Activated T-helper 17 cell treated with anti-CD3 and anti-CD28 coated beads, Interleukin-2, amount 50 U/mL, for 72 hours (primary cell): ENCODE data around the gene TMF1. TPM values are rescaled to one million over a fixed set of nuclear protein-coding genes. Genes with fewer than 3 reads are reported as not detected.

Experiments
- ATAC-seq: fragments of 150-1000 bp; cut with Tn5 transposase; replicated peaks from 2 replicates; pipeline ENCODE4 v1.10.0; 2021; ENCODE audit warnings: mild to moderate bottlenecking, moderate library complexity
- H3K27ac Mint-ChIP-seq: one replicate; pipeline ENCODE4 v1.8.0; 2022; ENCODE audit warnings: mixed read lengths
- H3K27me3 Mint-ChIP-seq: one replicate; pipeline ENCODE4 v1.8.0; 2022; ENCODE audit warnings: mixed read lengths
- H3K36me3 Mint-ChIP-seq: one replicate; pipeline ENCODE4 v1.8.0; 2022; ENCODE audit warnings: low read depth, mild to moderate bottlenecking, mixed read lengths
- H3K4me1 Mint-ChIP-seq: one replicate; pipeline ENCODE4 v1.8.0; 2022; ENCODE audit warnings: mixed read lengths
- H3K4me3 Mint-ChIP-seq: one replicate; pipeline ENCODE4 v1.8.0; 2022; ENCODE audit warnings: mild to moderate bottlenecking, mixed read lengths
- H3K9me3 Mint-ChIP-seq: one replicate; pipeline ENCODE4 v1.8.0; 2022; ENCODE audit warnings: mixed read lengths
- total RNA-seq, 2 donors: library from RNA; stranded (reverse); gene quantifications; one replicate each; pipeline ENCODE4 v1.2.3, GENCODE V29; 2022

Gene TMF1
- total RNA-seq, 2 donors from 2014 or later = 42.6 to 84.7 TPM

- Mint-ChIP-seq H3K4me3 (peak overlapping the region; percentile 90), H3K27me3 (no peaks in the 10 kb centered on the region), H3K9me3 (no peaks in the 10 kb centered on the region), H3K27ac (peak overlapping the region; percentile 96), H3K36me3 (peaks cover 66% of the 10 kb centered on the region), H3K4me1 (peaks cover 48% of the 10 kb centered on the region)
- peak; percentile 48 for ATAC-seq
Observed at GRCh38 chr3:69085833-69086722, 33.9 kb upstream of the TMF1 start.

- Mint-ChIP-seq H3K36me3 (peaks cover 58% of the 10 kb centered on the region), H3K4me3 (peak overlapping the region; percentile 90), H3K4me1 (peaks cover 44% of the 10 kb centered on the region), H3K9me3 (no peaks in the 10 kb centered on the region), H3K27ac (peak overlapping the region; percentile 96), H3K27me3 (no peaks in the 10 kb centered on the region)
- no peak for ATAC-seq
Observed at GRCh38 chr3:69085168-69085832, 33.2 kb upstream of the TMF1 start.

- Mint-ChIP-seq H3K9me3 (no peaks in the 10 kb centered on the region), H3K36me3 (peaks cover 51% of the 10 kb centered on the region), H3K27me3 (no peaks in the 10 kb centered on the region), H3K4me3 (peak within 1 kb of the TSS; percentile 90), H3K27ac (peak within 1 kb of the TSS; percentile 96), H3K4me1 (peaks cover 37% of the 10 kb centered on the region)
- peak; percentile 43 for ATAC-seq
Observed at GRCh38 chr3:69084326-69085167, 32.4 kb upstream of the TMF1 start, which contains the start of gene ARL6IP5. TSS of gene ARL6IP5 (plus strand) at chr3:69084937. CDS start at chr3:69085048, 111 bp downstream.

- H3K27ac Mint-ChIP-seq = peak overlapping the region; percentile 96
- H3K36me3 Mint-ChIP-seq = peaks cover 49% of the 10 kb centered on the region
- H3K9me3 Mint-ChIP-seq = no peaks in the 10 kb centered on the region
- ATAC-seq = peak; percentile 70
- H3K27me3 Mint-ChIP-seq = no peaks in the 10 kb centered on the region
- peaks cover 30% of the 10 kb centered on the region for H3K4me1 Mint-ChIP-seq
- H3K4me3 Mint-ChIP-seq = peak overlapping the region; percentile 90
Observed at GRCh38 chr3:69082805-69083204, 30.7 kb upstream of the TMF1 start.

GRCh38 chr3:69082361-69082760 lies 30.2 kb upstream of the TMF1 start:
- Mint-ChIP-seq H3K27ac (peak overlapping the region; percentile 96), H3K9me3 (no peaks in the 10 kb centered on the region), H3K4me3 (peak overlapping the region; percentile 90), H3K4me1 (peaks cover 31% of the 10 kb centered on the region), H3K36me3 (peaks cover 49% of the 10 kb centered on the region), H3K27me3 (no peaks in the 10 kb centered on the region)
- ATAC-seq = no peak

- H3K36me3 Mint-ChIP-seq = peaks cover 50% of the 10 kb centered on the region
- no peak for ATAC-seq
- peaks cover 35% of the 10 kb centered on the region for H3K4me1 Mint-ChIP-seq
- peak overlapping the region; percentile 90 for H3K4me3 Mint-ChIP-seq
- H3K27me3 Mint-ChIP-seq = no peaks in the 10 kb centered on the region
- H3K27ac Mint-ChIP-seq = peak overlapping the region; percentile 96
- no peaks in the 10 kb centered on the region for H3K9me3 Mint-ChIP-seq
Observed at GRCh38 chr3:69081583-69082262, 29.6 kb upstream of the TMF1 start.

GRCh38 chr3:69080233-69080920 lies 28.2 kb upstream of the TMF1 start, which contains the start of gene UBA3:
TSS of gene UBA3 (minus strand) at chr3:69080365. CDS start at chr3:69080353, 12 bp downstream.
- peak; percentile 54 for ATAC-seq
- Mint-ChIP-seq H3K36me3 (peaks cover 51% of the 10 kb centered on the region), H3K27ac (peak within 1 kb of the TSS; percentile 96), H3K4me1 (peaks cover 35% of the 10 kb centered on the region), H3K4me3 (peak within 1 kb of the TSS; percentile 90), H3K27me3 (no peaks in the 10 kb centered on the region), H3K9me3 (no peaks in the 10 kb centered on the region)

GRCh38 chr3:69079269-69080159 lies 27.4 kb upstream of the TMF1 start:
- Mint-ChIP-seq H3K4me3 (peak overlapping the region; percentile 90), H3K27me3 (no peaks in the 10 kb centered on the region), H3K27ac (peak overlapping the region; percentile 90), H3K36me3 (peaks cover 51% of the 10 kb centered on the region), H3K9me3 (no peaks in the 10 kb centered on the region), H3K4me1 (peaks cover 32% of the 10 kb centered on the region)
- ATAC-seq = no peak

- no peak for ATAC-seq
- Mint-ChIP-seq H3K9me3 (no peaks in the 10 kb centered on the region), H3K36me3 (peaks cover 90% of the 10 kb centered on the region)
Observed at GRCh38 chr3:69072928-69073327, 20.8 kb upstream of the TMF1 start.

GRCh38 chr3:69066121-69066520 lies 14.0 kb upstream of the TMF1 start:
- Mint-ChIP-seq H3K36me3 (peaks cover 58% of the 10 kb centered on the region), H3K4me1 (peaks cover 26% of the 10 kb centered on the region)

More at GRCh38 chr3:69072928-69073327, 20.8 kb upstream of the TMF1 start:
- no peak overlapping the region for H3K4me3 Mint-ChIP-seq
- peak overlapping the region; percentile 9 for H3K27ac Mint-ChIP-seq
- peaks cover 23% of the 10 kb centered on the region for H3K4me1 Mint-ChIP-seq
- H3K27me3 Mint-ChIP-seq = no peaks in the 10 kb centered on the region

GRCh38 chr3:69065318-69065964 lies 13.3 kb upstream of the TMF1 start:
- no peaks in the 10 kb centered on the region for H3K9me3 Mint-ChIP-seq
- H3K27ac Mint-ChIP-seq = peak overlapping the region; percentile 89
- peak; percentile 92 for ATAC-seq
- H3K4me3 Mint-ChIP-seq = peak overlapping the region; percentile 70
- peaks cover 58% of the 10 kb centered on the region for H3K36me3 Mint-ChIP-seq
- peaks cover 23% of the 10 kb centered on the region for H3K4me1 Mint-ChIP-seq
- no peaks in the 10 kb centered on the region for H3K27me3 Mint-ChIP-seq

More at GRCh38 chr3:69066121-69066520, 14.0 kb upstream of the TMF1 start:
- no peaks in the 10 kb centered on the region for H3K9me3 Mint-ChIP-seq
- H3K27ac Mint-ChIP-seq = peak overlapping the region; percentile 89
- peak overlapping the region; percentile 70 for H3K4me3 Mint-ChIP-seq
- ATAC-seq = peak; percentile 38
- no peaks in the 10 kb centered on the region for H3K27me3 Mint-ChIP-seq

GRCh38 chr3:69063636-69064035 lies 11.5 kb upstream of the TMF1 start:
- H3K27me3 Mint-ChIP-seq = no peaks in the 10 kb centered on the region

More at GRCh38 chr3:69063636-69064035, 11.5 kb upstream of the TMF1 start:
- Mint-ChIP-seq H3K36me3 (peaks cover 64% of the 10 kb centered on the region), H3K4me1 (peaks cover 39% of the 10 kb centered on the region), H3K27ac (peak overlapping the region; percentile 48), H3K9me3 (no peaks in the 10 kb centered on the region), H3K4me3 (peak overlapping the region; percentile 70)
- no peak for ATAC-seq
